Muscle layer of colon (tissue), 2 donors: ENCODE data around the gene UTP25.

Source experiments
- H3K27ac ChIP-seq: one replicate; pipeline ENCODE4 v1.7.0; 2013; ENCODE audit warnings: low read depth, mild to moderate bottlenecking, low read length, moderate library complexity
- H3K27me3 ChIP-seq, 2 donors: one replicate each; pipeline ENCODE4 v1.7.0; 2013; ENCODE audit warnings: low read length in 2 of 2, mild to moderate bottlenecking in 2 of 2; ENCODE audit not compliant: insufficient read depth in 2 of 2, control insufficient read depth in 1 of 2
- H3K36me3 ChIP-seq: one replicate; pipeline ENCODE4 v1.7.0; 2013; ENCODE audit warnings: mild to moderate bottlenecking, low read length; ENCODE audit not compliant: insufficient read depth
- H3K4me1 ChIP-seq: one replicate; pipeline ENCODE4 v1.7.0; 2013; ENCODE audit warnings: mild to moderate bottlenecking, low read length; ENCODE audit not compliant: insufficient read depth
- H3K4me3 ChIP-seq, 2 donors: one replicate each; pipeline ENCODE4 v1.7.0; 2013; ENCODE audit warnings: low read length in 2 of 2, low read depth in 1 of 2, mild to moderate bottlenecking in 1 of 2, moderate library complexity in 1 of 2
- H3K9ac ChIP-seq: one replicate; pipeline ENCODE4 v1.7.0; 2013; ENCODE audit warnings: low read length
- H3K9me3 ChIP-seq: one replicate; pipeline ENCODE4 v1.7.0; 2013; ENCODE audit warnings: mild to moderate bottlenecking, low read length
- donor health status: abdominal sarcoma.
- donor health status: Adenocarcinoma of cecum.

Gene UTP25

GRCh38 chr1:209808059-209808581, 19.7 kb upstream of the UTP25 start:
- no peaks in the 10 kb centered on the region for H3K9me3 ChIP-seq
- no peaks in the 10 kb centered on the region for H3K36me3 ChIP-seq
- no peak overlapping the region for H3K9ac ChIP-seq
- peaks cover 3% of the 10 kb centered on the region for H3K4me1 ChIP-seq
- no peak overlapping the region for H3K4me3 ChIP-seq
- H3K27ac ChIP-seq = no peak overlapping the region
- H3K27me3 ChIP-seq = no peaks in the 10 kb centered on the region

GRCh38 chr1:209809611-209810010, 18.2 kb upstream of the UTP25 start:
- no peak overlapping the region for H3K9ac ChIP-seq
- peaks cover 3% of the 10 kb centered on the region for H3K4me1 ChIP-seq
- H3K36me3 ChIP-seq = no peaks in the 10 kb centered on the region
- H3K9me3 ChIP-seq = no peaks in the 10 kb centered on the region
- no peaks in the 10 kb centered on the region for H3K27me3 ChIP-seq
- no peak overlapping the region for H3K27ac ChIP-seq
- no peak overlapping the region for H3K4me3 ChIP-seq

- Histone ChIP-seq H3K27ac (no peak overlapping the region), H3K27me3 (no peaks in the 10 kb centered on the region), H3K36me3 (no peaks in the 10 kb centered on the region), H3K4me3 (no peak overlapping the region), H3K4me1 (peaks cover 3% of the 10 kb centered on the region), H3K9ac (no peak overlapping the region), H3K9me3 (no peaks in the 10 kb centered on the region)
Observed at GRCh38 chr1:209810783-209811182, 17.0 kb upstream of the UTP25 start.

DNA sequence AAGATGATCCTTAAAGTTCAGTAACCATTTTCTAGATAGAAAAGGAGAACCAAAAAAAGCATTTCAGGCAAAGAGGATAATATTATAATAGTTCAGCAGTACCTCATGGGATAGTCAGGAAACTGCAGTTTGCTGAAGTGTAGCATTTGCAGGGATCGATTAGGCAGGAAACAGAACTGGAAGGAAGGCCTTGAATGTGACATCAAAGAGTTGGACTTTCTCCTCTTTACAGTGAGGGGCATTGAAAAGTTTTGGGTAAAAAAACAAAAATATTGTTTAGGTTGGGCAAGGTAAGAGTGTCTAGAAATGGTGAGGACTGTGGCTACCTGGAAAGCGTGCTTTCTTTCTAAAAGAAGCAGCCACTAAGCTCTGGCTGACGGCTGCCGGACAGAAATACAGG, 13.9 kb upstream of the UTP25 start:
- H3K4me1 ChIP-seq = no peaks in the 10 kb centered on the region
- no peaks in the 10 kb centered on the region for H3K36me3 ChIP-seq
- no peaks in the 10 kb centered on the region for H3K27me3 ChIP-seq
- no peaks in the 10 kb centered on the region for H3K9me3 ChIP-seq
- no peak overlapping the region for H3K4me3 ChIP-seq
- no peak overlapping the region for H3K27ac ChIP-seq
- H3K9ac ChIP-seq = no peak overlapping the region

DNA sequence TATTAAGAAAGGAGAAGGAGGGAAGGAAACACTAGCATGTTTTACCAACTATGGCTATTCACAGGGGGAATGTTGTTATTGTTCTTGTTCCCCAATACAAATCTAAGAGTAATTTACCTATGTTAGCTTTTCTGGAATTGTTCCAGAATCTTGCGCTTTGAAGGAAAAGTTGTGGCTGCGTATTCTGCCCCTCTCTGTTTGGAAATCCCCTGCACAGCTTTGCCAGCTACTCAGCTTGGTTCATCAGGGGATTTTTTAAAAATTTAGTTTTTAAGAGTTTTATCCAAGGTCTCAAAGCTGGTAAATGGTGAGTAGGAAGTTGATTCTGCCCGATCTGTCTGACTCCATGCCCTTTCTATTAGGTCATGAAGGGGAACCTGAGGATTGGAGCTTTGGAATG, 12.3 kb upstream of the UTP25 start:
- no peak overlapping the region for H3K4me3 ChIP-seq
- H3K9ac ChIP-seq = no peak overlapping the region
- no peaks in the 10 kb centered on the region for H3K27me3 ChIP-seq
- no peaks in the 10 kb centered on the region for H3K36me3 ChIP-seq
- H3K27ac ChIP-seq = no peak overlapping the region
- no peaks in the 10 kb centered on the region for H3K4me1 ChIP-seq
- no peaks in the 10 kb centered on the region for H3K9me3 ChIP-seq

DNA sequence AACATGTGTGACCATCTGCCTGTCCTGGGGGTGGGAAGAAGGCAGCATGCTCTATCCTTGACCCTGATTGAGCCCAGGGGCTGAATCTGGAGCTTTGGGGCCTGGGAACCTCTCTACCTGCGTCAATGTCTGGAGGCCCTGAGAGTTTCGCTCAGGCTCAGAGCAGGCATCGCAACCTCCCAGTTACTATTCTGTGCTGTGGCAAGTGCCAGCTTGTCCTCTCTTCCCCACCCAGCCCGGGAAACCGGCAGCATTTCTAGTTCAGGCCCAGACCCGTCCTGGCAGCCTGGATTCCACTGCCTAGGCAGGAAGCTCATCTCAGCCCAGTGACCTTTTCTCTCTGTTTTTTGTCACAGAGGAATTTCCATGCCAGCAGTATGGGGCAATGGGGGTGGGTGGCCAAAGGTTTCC, 11.8 kb upstream of the UTP25 start:
- Histone ChIP-seq H3K27ac (no peak overlapping the region), H3K27me3 (no peaks in the 10 kb centered on the region), H3K36me3 (no peaks in the 10 kb centered on the region), H3K9me3 (no peaks in the 10 kb centered on the region), H3K4me3 (no peak overlapping the region), H3K4me1 (no peaks in the 10 kb centered on the region), H3K9ac (no peak overlapping the region)

DNA sequence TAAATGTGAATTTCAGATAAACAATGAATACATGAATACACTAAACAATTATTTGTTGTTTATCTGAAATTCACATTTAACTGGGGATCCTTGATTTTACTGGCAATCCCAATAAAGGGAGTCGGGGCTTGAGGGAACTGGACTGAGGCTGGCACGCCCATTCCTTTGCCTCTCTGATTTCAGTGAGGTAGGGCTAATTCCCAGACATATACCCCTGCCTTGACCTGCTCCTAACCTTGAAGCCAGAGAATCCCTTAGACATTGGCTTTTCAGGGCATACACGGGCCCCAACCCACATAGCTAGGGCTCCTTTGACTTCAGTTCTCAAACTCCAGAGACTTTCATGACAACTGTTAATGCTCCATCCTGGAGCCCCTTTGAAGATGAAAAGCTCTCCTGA, 10.8 kb upstream of the UTP25 start:
- H3K9me3 ChIP-seq = no peaks in the 10 kb centered on the region
- H3K4me1 ChIP-seq = no peaks in the 10 kb centered on the region
- H3K27ac ChIP-seq = no peak overlapping the region
- no peaks in the 10 kb centered on the region for H3K27me3 ChIP-seq
- no peak overlapping the region for H3K4me3 ChIP-seq
- H3K9ac ChIP-seq = no peak overlapping the region
- H3K36me3 ChIP-seq = no peaks in the 10 kb centered on the region

GRCh38 chr1:209817691-209818090, 10.1 kb upstream of the UTP25 start:
- no peaks in the 10 kb centered on the region for H3K4me1 ChIP-seq
- H3K9ac ChIP-seq = no peak overlapping the region
- no peaks in the 10 kb centered on the region for H3K27me3 ChIP-seq
- no peak overlapping the region for H3K4me3 ChIP-seq
- H3K27ac ChIP-seq = no peak overlapping the region
- no peaks in the 10 kb centered on the region for H3K36me3 ChIP-seq
- no peaks in the 10 kb centered on the region for H3K9me3 ChIP-seq

DNA sequence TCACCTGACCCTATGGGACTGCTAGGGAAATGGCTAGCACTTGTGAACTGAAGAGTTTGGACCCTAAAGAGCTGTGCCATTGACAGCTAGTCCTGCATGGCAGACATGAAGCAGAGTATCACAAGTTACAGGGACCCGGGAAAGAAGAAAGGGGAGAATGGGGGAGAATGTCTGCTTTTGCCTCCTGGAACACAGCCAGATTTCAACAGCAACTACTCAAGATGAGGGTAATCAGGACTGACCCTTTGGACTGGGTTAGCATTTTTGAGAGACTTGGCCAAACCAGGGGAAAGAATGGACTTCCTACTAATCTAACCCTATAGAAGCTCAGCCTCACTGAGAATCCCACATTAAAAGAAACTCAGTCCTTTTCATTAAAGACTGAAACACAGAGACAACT, 8.7 kb upstream of the UTP25 start:
- H3K9me3 ChIP-seq = no peaks in the 10 kb centered on the region
- H3K27ac ChIP-seq = no peak overlapping the region
- H3K36me3 ChIP-seq = no peaks in the 10 kb centered on the region
- no peaks in the 10 kb centered on the region for H3K27me3 ChIP-seq
- no peak overlapping the region for H3K9ac ChIP-seq
- no peak overlapping the region for H3K4me3 ChIP-seq
- H3K4me1 ChIP-seq = no peaks in the 10 kb centered on the region

DNA sequence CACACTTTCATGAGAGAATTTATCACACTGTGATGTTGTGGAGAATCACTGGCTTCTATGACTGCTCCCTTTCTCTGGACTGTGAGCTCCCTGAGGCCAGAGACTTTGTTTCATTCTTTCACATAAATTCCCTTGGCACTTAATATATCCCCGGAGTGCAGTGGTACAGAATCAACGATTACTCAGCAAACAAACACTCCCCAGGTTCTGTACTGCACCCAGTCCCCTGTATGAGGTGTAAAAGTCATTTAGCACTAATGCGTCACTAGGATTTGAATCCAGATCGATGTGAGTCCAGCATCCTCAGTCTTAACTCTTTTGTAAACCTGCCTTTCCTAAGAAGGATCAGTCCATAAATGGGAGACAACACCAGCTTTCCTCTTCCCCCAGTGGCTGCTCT, 6.8 kb upstream of the UTP25 start:
- Histone ChIP-seq H3K36me3 (no peaks in the 10 kb centered on the region), H3K27me3 (no peaks in the 10 kb centered on the region), H3K4me1 (no peaks in the 10 kb centered on the region), H3K9ac (no peak overlapping the region), H3K4me3 (no peak overlapping the region), H3K9me3 (no peaks in the 10 kb centered on the region), H3K27ac (no peak overlapping the region)

GRCh38 chr1:209822706-209823105, 5.1 kb upstream of the UTP25 start:
- H3K9ac ChIP-seq = no peak overlapping the region
- no peaks in the 10 kb centered on the region for H3K27me3 ChIP-seq
- no peaks in the 10 kb centered on the region for H3K9me3 ChIP-seq
- H3K27ac ChIP-seq = no peak overlapping the region
- no peaks in the 10 kb centered on the region for H3K36me3 ChIP-seq
- H3K4me1 ChIP-seq = no peaks in the 10 kb centered on the region
- H3K4me3 ChIP-seq = no peak overlapping the region

- Histone ChIP-seq H3K4me1 (no peaks in the 10 kb centered on the region), H3K36me3 (no peaks in the 10 kb centered on the region), H3K9ac (no peak overlapping the region), H3K27me3 (no peaks in the 10 kb centered on the region), H3K4me3 (no peak overlapping the region), H3K9me3 (no peaks in the 10 kb centered on the region), H3K27ac (no peak overlapping the region)
Observed at GRCh38 chr1:209823143-209824041, 4.4 kb upstream of the UTP25 start.
